HG02678 (cell line): ENCODE measurements around the gene DDX47.
"Not testable (repeated sequence)": the region's sequence is repeated elsewhere in the genome, so short reads cannot be mapped to it uniquely, and the experiment has no call there.

Experiments
- ATAC-seq: cut with Tn5 transposase; IDR thresholded peaks from one replicate; pipeline ENCODE4 v1.9.1; 2021; ENCODE audit warnings: mild to moderate bottlenecking, moderate library complexity; ENCODE audit not compliant: unreplicated experiment

DDX47 gene

DNA sequence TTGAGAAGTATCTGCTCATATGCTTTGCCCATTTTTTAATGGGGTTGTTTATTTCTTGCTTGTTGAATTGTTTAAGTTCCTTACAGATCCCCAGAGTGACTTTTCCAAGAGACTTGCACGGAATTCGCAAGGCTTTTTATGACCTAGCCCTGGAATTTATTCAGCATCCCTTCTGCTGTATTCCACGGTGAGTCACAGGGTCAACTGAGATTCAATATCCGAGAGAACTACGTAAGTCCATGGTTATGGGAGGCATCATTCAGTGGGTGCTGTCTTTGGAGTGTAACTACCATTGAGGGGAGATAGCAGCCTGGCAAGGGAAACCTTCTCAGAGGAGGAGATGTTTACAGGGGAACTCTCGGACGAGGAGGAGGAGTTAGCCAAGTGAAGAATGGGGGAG lies 57.3 kb downstream of the DDX47 start:
- no peak for ATAC-seq

DNA sequence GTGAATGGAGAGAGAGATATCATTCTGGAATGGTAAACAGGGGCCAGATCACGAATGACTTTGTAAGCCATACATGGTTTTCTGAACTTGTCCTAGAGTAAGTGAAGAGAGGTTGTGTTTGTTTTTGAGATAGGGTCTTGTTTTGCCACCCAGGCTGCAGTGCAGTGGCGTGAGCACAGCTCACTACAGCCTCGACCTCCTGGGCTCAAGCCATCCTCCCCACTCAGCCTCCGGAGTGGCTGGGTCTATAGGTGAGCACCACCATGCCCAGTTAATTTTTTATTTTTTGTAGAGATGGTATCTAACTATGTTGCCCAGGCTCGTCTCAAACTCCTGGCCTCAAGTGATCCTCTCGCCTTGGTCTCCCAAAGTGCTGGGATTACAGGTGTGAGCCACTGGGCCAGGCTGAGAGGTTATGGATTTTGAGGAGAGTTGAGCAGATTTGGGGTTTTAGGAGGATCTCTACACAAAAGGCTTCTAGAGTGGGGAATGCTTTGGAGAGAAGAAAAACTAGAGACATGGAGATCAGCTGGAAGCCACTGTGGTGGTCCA lies 58.5 kb downstream of the DDX47 start:
- no peak for ATAC-seq

DNA sequence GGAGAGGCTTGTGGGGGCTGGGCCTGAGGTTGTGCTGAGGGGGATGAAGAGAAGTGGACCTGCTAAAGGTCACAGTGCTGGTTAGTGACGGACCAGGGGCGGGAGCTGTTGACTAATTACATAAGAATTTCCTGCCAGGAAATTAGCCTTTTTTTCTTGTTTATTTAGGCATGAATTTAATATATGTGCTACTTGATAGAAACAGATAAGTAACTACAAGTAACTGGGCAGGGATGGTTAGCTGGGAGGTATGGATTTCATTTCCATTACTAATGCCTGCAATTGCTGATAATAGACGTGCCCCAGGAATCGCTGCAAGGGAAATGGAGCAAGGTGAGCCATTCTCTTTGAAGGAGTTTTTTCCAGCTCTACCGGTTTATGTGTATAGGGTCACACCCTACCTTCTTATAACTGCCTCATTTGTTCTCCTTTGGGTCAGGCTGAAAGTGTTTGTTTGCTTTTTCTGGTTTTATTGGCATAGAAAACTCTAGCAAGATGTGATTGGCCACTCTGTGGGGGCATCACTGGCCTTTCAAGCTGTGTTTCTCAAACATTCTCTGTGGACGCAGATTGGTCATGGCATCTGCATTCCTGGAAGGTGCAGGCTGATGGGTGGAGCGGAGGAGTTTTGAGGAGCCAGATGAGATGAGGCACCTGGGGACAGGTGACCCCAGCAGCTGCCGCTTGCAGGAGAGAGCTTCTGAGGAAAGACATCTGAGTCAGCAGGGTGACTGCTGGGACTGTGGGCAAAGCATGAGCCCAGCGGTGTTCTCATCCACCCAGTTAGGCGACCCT lies 59.2 kb downstream of the DDX47 start:
- ATAC-seq: no peak

DNA sequence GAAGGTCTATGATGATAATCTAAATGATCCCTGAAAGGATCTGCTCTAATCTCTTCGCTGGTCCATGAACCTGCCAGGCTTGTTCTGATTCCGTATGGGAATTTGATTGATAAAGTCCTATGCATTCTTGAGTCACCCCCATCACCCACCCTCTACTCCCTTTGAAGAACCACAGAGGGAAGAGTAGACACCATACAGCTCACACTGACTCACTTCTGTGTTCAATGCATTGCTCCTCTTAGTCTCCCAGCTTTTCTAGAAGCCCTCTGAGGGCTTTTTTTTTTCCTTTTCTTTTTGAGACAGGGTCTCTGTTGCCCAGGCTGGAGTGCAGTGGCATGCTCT lies 59.8 kb downstream of the DDX47 start:
- ATAC-seq: no peak

DNA sequence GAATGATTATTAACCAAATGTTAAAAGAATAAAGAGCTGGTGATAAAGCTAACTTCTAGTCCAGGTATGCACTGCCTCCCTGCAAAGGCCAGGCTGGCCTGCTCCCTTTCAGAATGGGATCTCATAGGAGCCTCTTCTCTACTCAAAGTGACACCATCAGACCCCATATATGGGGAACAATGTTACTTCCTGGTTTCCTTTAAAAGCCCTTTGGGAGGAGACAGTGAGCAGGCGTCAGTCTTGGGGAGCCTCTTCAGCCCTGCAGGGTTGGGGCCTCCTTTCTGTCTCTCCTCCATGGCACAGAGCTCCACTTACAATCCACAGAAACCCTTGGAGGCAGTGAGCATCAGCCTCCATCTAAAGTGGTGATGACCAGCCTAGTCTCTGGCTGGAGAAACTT lies 60.9 kb downstream of the DDX47 start:
- no peak for ATAC-seq

DNA sequence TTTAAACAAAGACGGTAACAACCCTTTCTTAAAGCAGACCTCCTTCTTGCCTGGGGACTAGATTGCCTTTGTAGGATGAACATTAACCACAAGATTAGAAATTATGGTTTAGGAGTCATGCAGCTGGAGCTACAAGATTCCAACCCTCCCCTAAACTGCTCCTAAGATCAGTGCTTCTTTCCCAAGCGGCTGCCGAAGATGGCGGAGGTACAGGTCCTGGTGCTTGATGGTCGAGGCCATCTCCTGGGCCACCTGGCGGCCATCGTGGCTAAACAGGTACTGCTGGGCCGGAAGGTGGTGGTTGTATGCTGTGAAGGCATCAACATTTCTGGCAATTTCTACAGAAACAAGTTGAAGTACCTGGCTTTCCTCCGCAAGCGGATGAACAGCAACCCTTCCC lies 62.2 kb downstream of the DDX47 start:
- ATAC-seq: not testable (repeated sequence)

DNA sequence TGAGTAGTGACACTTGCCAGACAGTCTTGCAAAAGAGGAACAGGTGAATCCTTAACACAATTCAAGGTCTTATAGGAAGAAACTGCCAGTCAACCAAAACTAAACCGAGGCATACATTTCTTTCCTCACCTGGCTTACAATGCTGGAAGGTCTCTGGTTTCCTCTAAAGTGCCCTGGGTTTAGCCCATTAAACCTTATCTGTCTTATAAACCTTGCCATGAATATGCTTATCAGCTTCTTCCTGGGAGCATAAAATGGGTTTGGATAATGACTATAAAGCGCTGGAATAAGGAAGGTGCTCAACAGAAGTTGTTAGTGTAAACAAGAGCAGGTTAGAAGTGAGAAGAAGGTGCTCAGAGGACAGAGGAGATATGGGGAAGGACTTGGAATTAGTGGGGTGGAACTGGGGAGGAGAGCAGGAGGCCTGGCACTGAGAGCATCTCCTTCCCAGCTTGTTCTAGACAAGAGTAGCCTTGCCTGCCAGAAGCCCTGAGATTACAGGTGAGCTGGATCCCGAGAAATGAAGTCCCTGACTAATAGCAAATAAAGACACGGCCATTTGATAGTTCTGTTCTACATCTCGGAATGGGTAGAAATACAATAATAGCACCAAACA lies 64.1 kb downstream of the DDX47 start:
- ATAC-seq: no peak

DNA sequence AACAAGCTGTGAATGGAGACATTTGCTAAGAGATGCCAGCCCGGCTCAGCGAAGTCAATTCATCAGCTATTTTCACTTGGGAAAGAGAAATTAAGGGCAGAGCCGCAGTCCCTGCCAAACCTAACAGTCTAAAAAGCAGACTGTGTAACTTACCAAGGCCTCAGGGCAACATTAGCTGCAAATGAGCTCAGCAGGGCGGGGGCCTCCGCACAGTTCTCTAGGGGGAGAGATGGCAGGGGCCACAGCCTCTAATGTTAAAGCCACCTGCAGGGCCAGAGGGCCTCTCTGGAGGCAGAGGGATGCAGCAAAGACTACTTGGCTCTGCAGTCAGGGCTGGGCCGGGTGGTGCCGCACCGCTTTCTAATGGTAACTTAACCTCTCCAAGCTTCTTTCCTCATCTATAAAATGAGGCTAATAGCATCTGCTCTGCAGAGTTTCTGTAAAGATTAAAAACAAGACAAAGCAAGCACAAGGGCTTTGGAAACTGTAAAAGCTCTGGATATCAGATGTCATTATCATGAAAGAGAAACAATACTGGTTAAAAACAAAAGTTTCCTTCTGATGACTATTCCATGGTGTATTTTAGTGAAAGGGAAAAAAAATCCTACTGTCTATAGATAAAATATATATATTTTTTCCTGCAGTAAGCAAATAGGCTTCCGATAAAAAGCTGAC lies 64.8 kb downstream of the DDX47 start:
- no peak for ATAC-seq
